Skin epidermis (tissue), 12 donors: ENCODE results near the gene PDCD2L.
A peak's percentile ranks its signal among the peaks of the same experiment; 100 is the strongest.
"Not testable (repeated sequence)": the region's sequence is repeated elsewhere in the genome, so short reads cannot be mapped to it uniquely, and the experiment has no call there.

Experiments
- H3K27ac ChIP-seq, 21 experiments: fragments of 200-600 bp; sonication (generic) in 11 of 21; one replicate each; pipeline ENCODE4 v1.5.0; 2020; ENCODE audit warnings: mild to moderate bottlenecking in 3 of 21, inconsistent platforms in 2 of 21, moderate library complexity in 2 of 21
- H3K4me3 ChIP-seq, 7 experiments: fragments of 200-600 bp; sonication (generic) in 2 of 7; one replicate each; pipeline ENCODE4 v1.5.0; 2020; ENCODE audit warnings: inconsistent platforms in 2 of 7, mild to moderate bottlenecking in 2 of 7, moderate library complexity in 1 of 7

The PDCD2L gene, protein sequence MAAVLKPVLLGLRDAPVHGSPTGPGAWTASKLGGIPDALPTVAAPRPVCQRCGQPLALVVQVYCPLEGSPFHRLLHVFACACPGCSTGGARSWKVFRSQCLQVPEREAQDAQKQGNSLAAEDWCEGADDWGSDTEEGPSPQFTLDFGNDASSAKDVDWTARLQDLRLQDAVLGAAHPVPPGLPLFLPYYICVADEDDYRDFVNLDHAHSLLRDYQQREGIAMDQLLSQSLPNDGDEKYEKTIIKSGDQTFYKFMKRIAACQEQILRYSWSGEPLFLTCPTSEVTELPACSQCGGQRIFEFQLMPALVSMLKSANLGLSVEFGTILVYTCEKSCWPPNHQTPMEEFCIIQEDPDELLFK

GRCh38 chr19:34404109-34404909 is at the start of gene PDCD2L:
PDCD2L (plus strand) TSS chr19:34404399; CDS start chr19:34404431, 32 bp downstream.
- Histone ChIP-seq H3K27ac (peak within 1 kb of the TSS in 19 of 21 experiments; percentile 59 to 87 (median 79)), H3K4me3 (peak within 1 kb of the TSS; percentile 73 to 100 (median 88))

- H3K27ac ChIP-seq, result peak overlapping the region in 1 of 21 experiments; percentile 17
Measured at GRCh38 chr19:34355201-34355600, 49.0 kb upstream of the PDCD2L start.

GRCh38 chr19:34356875-34357274 is 47.3 kb upstream of the PDCD2L start:
- H3K4me3 ChIP-seq, result no peak overlapping the region

More at GRCh38 chr19:34355201-34355600, 49.0 kb upstream of the PDCD2L start:
- H3K4me3 ChIP-seq, result no peak overlapping the region

GRCh38 chr19:34357431-34357830 is 46.8 kb upstream of the PDCD2L start:
- H3K27ac ChIP-seq, result no peak overlapping the region
- H3K4me3 ChIP-seq, result no peak overlapping the region

More at GRCh38 chr19:34356875-34357274, 47.3 kb upstream of the PDCD2L start:
- no peak overlapping the region for H3K27ac ChIP-seq

DNA sequence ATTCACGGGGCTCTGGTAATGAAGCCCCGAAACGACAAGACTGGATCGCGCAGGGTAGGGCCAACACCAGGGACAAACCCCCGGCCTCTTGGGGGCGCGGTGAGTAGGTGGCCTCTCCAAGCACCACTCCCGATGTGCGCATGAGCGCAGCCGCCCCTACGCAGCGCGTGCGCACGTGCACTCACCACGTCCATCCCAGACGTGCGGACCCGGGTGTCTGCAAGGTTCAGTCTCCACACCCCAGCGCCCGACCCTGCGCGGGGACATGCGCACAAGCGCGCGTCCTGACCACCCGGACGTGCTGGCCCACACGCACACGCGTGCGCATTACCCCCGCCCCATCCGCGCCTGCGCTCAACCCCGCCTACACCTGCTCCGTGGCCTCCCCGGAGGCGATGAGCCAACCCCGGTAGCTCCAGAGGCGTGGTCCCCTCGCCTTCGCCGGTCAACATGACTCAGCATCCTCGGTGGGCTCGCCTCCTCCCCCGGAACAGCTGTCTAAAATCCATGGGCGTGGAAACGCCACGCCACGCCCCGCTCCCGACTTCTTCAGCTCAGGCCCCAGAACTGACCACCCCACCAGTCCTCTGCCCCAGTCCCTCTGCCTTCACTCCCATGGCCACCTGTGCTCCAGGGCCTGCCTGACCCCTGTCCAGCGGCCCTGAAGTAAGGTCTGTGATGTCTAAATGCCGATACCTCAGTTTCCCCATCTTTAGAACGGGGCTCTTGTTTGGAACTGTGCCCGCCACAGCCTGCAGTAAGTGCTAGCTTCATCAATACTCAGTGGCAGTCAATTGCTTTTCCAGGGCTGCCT is 44.9 kb upstream of the PDCD2L start:
- Histone ChIP-seq H3K27ac (peak overlapping the region in 20 of 21 experiments; percentile 43 to 87 (median 76)), H3K4me3 (peak overlapping the region; percentile 20 to 46 (median 40))

DNA sequence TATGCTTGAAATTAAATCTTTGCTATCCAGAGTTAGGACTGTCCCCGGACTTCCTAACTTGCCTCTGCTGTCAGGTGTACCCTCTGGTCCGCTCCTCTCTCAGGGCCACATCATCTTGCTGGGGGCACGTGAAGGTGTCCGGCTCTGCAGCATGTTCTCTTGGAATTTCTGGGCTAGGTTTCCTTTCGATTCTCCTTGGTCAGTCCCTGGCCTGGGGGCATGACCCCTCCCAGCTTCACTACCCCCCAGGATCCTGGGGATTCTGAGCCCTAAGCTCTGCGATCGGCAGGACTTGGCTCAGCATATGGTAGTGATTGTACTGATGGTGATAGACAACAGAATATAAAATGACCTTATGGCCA is 44.3 kb upstream of the PDCD2L start:
- Histone ChIP-seq H3K27ac (peak overlapping the region in 20 of 21 experiments; percentile 43 to 87 (median 76)), H3K4me3 (peak overlapping the region; percentile 20 to 46 (median 40))

- Histone ChIP-seq H3K27ac (peak overlapping the region in 4 of 21 experiments; percentile 69 to 86 (median 77)), H3K4me3 (no peak overlapping the region)
Measured at GRCh38 chr19:34360354-34360909, 43.8 kb upstream of the PDCD2L start.

DNA sequence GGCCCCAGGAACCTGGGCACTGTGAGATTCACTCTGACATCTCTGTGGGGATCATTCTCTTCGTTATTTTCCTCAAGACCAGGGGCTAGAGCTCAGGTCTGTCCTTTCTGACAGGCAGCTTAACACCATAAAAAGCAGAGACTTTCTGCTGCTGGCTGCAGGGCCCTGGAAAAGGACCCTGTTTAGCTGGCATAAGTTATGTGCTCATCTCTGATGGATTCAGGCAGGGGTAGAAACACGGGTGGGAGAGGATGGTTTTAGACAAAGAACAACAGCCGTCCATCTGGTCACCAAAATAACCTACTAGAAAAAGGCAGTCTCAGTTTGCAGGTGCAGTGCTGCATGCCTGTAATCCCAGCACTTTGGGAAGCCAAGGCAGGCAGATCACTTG is 41.5 kb upstream of the PDCD2L start:
- no peak overlapping the region for H3K27ac ChIP-seq

GRCh38 chr19:34363094-34363493 is 41.1 kb upstream of the PDCD2L start:
- Histone ChIP-seq H3K27ac (no peak overlapping the region), H3K4me3 (no peak overlapping the region)

More for the DNA sequence above, 41.5 kb upstream of the PDCD2L start:
- H3K4me3 ChIP-seq, result no peak overlapping the region

GRCh38 chr19:34363930-34364329 is 40.3 kb upstream of the PDCD2L start:
- Histone ChIP-seq H3K4me3 (no peak overlapping the region), H3K27ac (no peak overlapping the region)

- Histone ChIP-seq H3K27ac (peak overlapping the region in 16 of 21 experiments; percentile 44 to 96 (median 88)), H3K4me3 (peak overlapping the region; percentile 84 to 100 (median 95))
Measured at GRCh38 chr19:34364462-34364829, 39.8 kb upstream of the PDCD2L start.

- Histone ChIP-seq H3K27ac (peak within 1 kb of the TSS; percentile 66 to 96 (median 88)), H3K4me3 (peak within 1 kb of the TSS; percentile 84 to 100 (median 95))
Measured at GRCh38 chr19:34364830-34365462, 39.3 kb upstream of the PDCD2L start, which contains the start of gene GPI. GPI (plus strand) TSS chr19:34365196; CDS start chr19:34365267, 71 bp downstream.

DNA sequence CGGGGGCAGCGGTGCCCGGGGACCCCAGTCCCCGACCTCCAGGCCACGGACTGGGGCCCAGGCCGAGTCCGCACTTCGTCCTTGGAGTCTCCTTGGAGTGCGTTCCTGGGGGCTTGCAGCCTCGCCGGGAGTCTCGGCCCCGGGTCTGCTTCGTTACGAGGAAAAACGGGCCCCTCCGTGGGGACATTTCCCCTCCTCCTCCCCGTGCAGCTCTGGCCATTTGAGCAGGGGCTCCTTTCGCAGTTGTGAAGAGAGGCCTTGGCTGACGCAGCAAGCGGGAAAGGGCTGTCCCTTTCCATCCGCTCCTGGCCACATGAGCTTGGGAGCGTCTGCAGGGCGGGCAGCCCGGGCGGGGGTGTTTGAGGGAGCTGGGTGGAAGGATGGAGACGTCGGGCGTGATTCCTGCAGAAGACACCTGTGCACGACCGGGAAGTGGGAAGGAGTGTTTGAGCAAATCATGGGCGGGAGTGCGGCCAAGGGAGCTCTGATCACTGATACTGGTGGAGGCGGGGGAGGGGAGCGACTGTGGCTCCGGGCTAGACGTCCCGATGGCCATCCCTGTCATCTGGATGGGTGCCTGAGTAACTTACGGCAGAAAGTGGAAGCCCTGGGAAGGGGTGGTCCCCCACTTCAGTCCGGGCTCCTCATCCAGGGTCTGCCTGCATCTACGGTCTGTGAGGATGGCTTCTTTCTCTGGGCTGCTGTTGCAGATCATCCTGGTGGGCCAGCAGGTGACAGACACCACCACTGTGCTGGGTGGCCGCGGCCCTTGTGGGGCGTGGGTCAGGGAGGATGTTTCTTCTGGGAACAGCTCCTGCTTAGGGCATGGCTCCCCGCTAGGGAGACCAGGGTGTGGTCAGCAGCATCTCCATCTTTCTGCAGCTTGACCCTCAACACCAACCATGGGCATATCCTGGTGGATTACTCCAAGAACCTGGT is 38.5 kb upstream of the PDCD2L start:
- H3K27ac ChIP-seq, result peak overlapping the region; percentile 66 to 96 (median 88)
- H3K4me3 ChIP-seq, result peak overlapping the region; percentile 84 to 100 (median 95)

DNA sequence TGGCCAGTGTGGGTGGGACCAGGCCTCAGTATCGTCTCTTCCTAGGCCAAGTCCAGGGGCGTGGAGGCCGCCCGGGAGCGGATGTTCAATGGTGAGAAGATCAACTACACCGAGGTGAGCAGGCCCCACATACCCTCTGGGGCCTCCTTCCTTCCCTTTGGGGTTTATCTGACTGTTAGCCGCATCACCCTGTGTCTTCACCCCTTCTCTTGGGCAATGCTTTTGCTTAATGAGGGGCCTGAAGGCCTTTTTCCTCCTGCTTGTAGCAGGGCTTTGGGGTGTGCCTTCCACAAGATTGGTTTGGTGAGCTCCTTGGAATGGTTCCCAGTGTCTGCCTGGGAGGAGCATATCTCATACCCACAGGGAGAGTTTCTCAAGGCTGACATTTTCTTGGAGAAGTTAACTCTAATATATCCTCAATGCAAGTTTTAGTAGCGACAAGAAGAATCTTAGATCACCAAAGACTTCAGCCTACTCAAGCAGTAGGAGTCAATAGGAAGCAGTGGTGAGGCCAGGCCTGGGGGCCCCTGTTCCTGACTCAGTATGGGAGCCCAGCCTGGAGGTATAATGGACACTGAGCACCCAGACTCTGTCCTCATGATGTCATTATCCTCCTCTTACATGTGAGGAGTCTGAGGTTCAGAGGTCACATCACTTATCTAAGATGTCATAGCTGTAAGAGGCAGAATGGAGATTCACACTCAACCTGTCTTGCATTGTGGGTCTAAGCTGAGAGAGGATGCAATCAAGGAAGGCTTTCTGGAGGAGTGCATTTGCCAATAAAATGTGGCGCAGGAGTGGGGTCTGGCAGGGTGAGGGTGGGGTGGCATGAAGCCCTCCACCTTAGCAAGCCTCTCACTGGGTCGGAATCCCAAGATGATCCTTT is 37.2 kb upstream of the PDCD2L start:
- Histone ChIP-seq H3K4me3 (peak overlapping the region in 5 of 7 experiments; percentile 84 to 100 (median 96)), H3K27ac (peak overlapping the region in 7 of 21 experiments; percentile 5 to 94 (median 86))

DNA sequence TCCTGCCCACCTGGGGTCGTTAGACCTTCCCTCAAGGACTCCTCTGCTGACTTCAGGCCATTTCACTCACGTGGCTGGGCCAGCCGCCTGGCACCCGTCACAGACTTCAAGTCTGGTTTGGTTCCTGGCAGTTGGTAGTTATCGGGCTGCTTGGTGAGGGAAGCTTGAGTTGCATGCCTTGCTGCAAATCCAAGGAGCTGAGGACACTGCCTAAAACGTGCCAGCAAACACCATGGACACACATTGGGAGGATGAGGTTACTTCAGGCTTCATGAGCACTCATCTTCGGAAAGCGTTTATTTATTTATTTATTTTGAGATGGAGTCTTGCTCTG is 36.6 kb upstream of the PDCD2L start:
- no peak overlapping the region for H3K4me3 ChIP-seq

GRCh38 chr19:34368338-34368737 is 35.9 kb upstream of the PDCD2L start:
- Histone ChIP-seq H3K4me3 (no peak overlapping the region), H3K27ac (no peak overlapping the region)

More for the DNA sequence above, 36.6 kb upstream of the PDCD2L start:
- peak overlapping the region in 1 of 21 experiments; percentile 4 for H3K27ac ChIP-seq

GRCh38 chr19:34369166-34369565 is 35.0 kb upstream of the PDCD2L start:
- not testable (repeated sequence) for H3K27ac ChIP-seq, H3K4me3 ChIP-seq
